Mesenchymal stem cell (in vitro differentiated cells and primary cell): ENCODE data around the gene NINJ2.

Experiments
- DNase-seq: peaks from one replicate; pipeline ENCODE4 v3.0.0-alpha.2; 2013
- H2AFZ ChIP-seq: one replicate; pipeline ENCODE4 v1.6.1; 2013; ENCODE audit warnings: low read depth, mild to moderate bottlenecking, control low read depth, inconsistent platforms, low read length, moderate library complexity
- H2AK5ac ChIP-seq: 2 replicates; pipeline ENCODE4 v1.6.1; 2013; ENCODE audit warnings: low read length, moderate library complexity, mild to moderate bottlenecking, inconsistent platforms; ENCODE audit not compliant: severe bottlenecking
- H2BK120ac ChIP-seq: one replicate; pipeline ENCODE4 v1.6.1; 2013; ENCODE audit warnings: low read depth, mild to moderate bottlenecking, inconsistent platforms, low read length, moderate library complexity
- H2BK12ac ChIP-seq, 2 experiments: one replicate each; pipeline ENCODE4 v1.6.1; 2013; ENCODE audit warnings: inconsistent platforms in 2 of 2, low read length in 2 of 2, mild to moderate bottlenecking in 2 of 2, moderate library complexity in 2 of 2, control low read depth in 1 of 2
- H2BK15ac ChIP-seq: one replicate; pipeline ENCODE4 v1.6.1; 2013; ENCODE audit warnings: mild to moderate bottlenecking, low read depth, inconsistent platforms; ENCODE audit not compliant: poor library complexity, severe bottlenecking
- H2BK5ac ChIP-seq: 2 replicates; pipeline ENCODE4 v1.6.1; 2013; ENCODE audit warnings: low read depth, mild to moderate bottlenecking, low read length, control low read depth, inconsistent platforms; ENCODE audit not compliant: poor library complexity, severe bottlenecking
- H3K14ac ChIP-seq, 2 experiments: one replicate each; pipeline ENCODE4 v1.6.1; 2013; ENCODE audit warnings: inconsistent platforms in 2 of 2, low read length in 2 of 2, control low read depth in 1 of 2, mild to moderate bottlenecking in 1 of 2, moderate library complexity in 1 of 2
- H3K18ac ChIP-seq, 2 experiments: one replicate each; pipeline ENCODE4 v1.6.1; 2013; ENCODE audit warnings: inconsistent platforms in 2 of 2, low read length in 2 of 2, control low read depth in 1 of 2, low read depth in 1 of 2, mild to moderate bottlenecking in 1 of 2
- H3K23ac ChIP-seq, 2 experiments: one replicate each; pipeline ENCODE4 v1.6.1; 2013; ENCODE audit warnings: inconsistent platforms in 2 of 2, low read length in 2 of 2, mild to moderate bottlenecking in 2 of 2, moderate library complexity in 2 of 2, control low read depth in 1 of 2
- H3K27ac ChIP-seq: 2 replicates; pipeline ENCODE4 v1.5.1; 2013; ENCODE audit warnings: mild to moderate bottlenecking, moderate library complexity, low read length, control low read depth, inconsistent platforms; ENCODE audit not compliant: poor library complexity, severe bottlenecking
- H3K27me3 ChIP-seq, 2 experiments: 2 replicates each; pipeline versions ENCODE4 v1.6.1 to v1.7.0; 2013; ENCODE audit warnings: low read length in 2 of 2, mild to moderate bottlenecking in 2 of 2, moderate library complexity in 2 of 2, control low read depth in 1 of 2, inconsistent platforms in 1 of 2; ENCODE audit not compliant: control insufficient read depth in 1 of 2, insufficient read depth in 1 of 2
- H3K36me3 ChIP-seq, 2 experiments: 2 replicates each; pipeline versions ENCODE4 v1.6.1 to v1.7.0; 2013; ENCODE audit warnings: low read length in 2 of 2, control low read depth in 1 of 2, inconsistent platforms in 1 of 2, low read depth in 1 of 2, mild to moderate bottlenecking in 1 of 2; ENCODE audit not compliant: insufficient read depth in 2 of 2, control insufficient read depth in 1 of 2
- H3K4ac ChIP-seq, 2 experiments: one replicate each; pipeline ENCODE4 v1.6.1; 2013; ENCODE audit warnings: inconsistent platforms in 2 of 2, low read length in 2 of 2, mild to moderate bottlenecking in 2 of 2, moderate library complexity in 2 of 2, control low read depth in 1 of 2, low read depth in 1 of 2
- H3K4me1 ChIP-seq: 2 replicates; pipeline ENCODE4 v1.6.1; 2013; ENCODE audit warnings: low read depth, low read length, control low read depth; ENCODE audit not compliant: control insufficient read depth, insufficient read depth
- H3K4me2 ChIP-seq: 2 replicates; pipeline ENCODE4 v1.6.1; 2013; ENCODE audit warnings: low read length, mild to moderate bottlenecking, inconsistent platforms; ENCODE audit not compliant: poor library complexity, severe bottlenecking
- H3K4me3 ChIP-seq, 2 experiments: 2 replicates each; pipeline versions ENCODE4 v1.5.1 to v1.7.0; 2013; ENCODE audit warnings: low read length in 2 of 2, mild to moderate bottlenecking in 2 of 2, control low read depth in 1 of 2, low read depth in 1 of 2; ENCODE audit not compliant: insufficient read depth in 1 of 2
- H3K79me1 ChIP-seq: replicated peaks from 2 replicates; pipeline ENCODE4 v1.6.1; 2013; ENCODE audit warnings: mild to moderate bottlenecking, control low read depth, low read length, inconsistent platforms; ENCODE audit not compliant: poor library complexity, severe bottlenecking
- H3K9ac ChIP-seq: 2 replicates; pipeline ENCODE4 v1.7.0; 2013; ENCODE audit warnings: mild to moderate bottlenecking, low read length, moderate library complexity
- H3K9me3 ChIP-seq: 2 replicates; pipeline ENCODE4 v1.7.0; 2013; ENCODE audit warnings: mild to moderate bottlenecking, low read length; ENCODE audit not compliant: control insufficient read depth
- H4K8ac ChIP-seq: one replicate; pipeline ENCODE4 v1.6.1; 2013; ENCODE audit warnings: inconsistent platforms, mild to moderate bottlenecking, low read length, moderate library complexity
- H4K91ac ChIP-seq: one replicate; pipeline ENCODE4 v1.6.1; 2013; ENCODE audit warnings: mild to moderate bottlenecking, low read length, inconsistent platforms
- WGBS: methylation state at CpG from one replicate; pipeline ENCODE4 v1.1.7; 2013; ENCODE audit warnings: mixed read lengths; 5-methylcytosine and 5-hydroxymethylcytosine counted together

NINJ2 gene

DNA sequence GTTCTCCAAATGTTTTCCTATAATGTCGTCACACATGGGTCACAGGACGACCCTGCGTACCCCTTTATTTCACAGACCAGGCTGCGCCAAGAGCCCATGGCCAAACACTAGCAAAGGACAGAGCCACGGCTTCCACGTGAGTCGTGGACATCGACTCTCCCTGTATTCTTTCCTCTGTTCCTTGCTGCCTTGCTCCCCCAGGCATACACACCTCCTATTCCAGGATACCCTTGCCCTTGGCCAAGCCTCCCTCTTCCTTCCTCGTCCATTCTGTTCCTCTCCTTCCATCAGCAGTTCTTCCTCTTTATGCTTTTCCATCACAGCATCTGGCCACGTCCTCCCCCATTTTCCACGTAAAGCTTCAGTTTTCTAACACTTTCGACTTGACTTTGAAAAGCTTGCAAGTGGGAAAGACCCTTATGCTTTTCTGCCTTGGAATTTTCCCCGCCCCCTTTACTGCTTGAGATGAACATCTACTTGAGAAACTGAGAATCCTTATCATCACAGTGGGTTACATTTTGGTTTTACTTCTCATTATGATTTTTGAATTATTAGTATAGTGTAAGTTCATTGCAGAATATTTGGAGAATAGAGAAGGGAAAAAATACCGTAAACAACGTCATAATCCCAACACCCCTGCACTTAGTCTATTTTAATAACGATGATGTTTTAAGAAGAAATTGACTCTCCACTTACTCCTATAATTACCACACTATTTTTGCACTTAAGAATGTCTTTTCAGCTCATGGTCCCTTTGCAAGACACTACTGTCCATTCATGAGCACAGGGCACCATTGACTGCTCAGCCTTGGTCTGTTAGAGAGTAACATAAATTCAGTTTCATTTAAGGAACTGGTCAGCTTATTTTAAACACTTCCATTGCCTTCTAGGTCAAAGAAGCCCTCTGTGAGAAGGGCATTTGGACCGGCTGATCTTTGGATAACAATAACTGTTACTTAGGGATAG lies 15.8 kb upstream of the NINJ2 start:
- Histone ChIP-seq H3K9me3 (no peaks in the 10 kb centered on the region), H2BK15ac (no peak overlapping the region), H3K4me3 (no peak overlapping the region), H2AFZ (no peak overlapping the region), H2AK5ac (no peak overlapping the region), H2BK12ac (no peak overlapping the region), H3K23ac (no peak overlapping the region), H3K4me1 (peaks cover 2% of the 10 kb centered on the region), H3K4ac (no peak overlapping the region), H3K27me3 (no peaks in the 10 kb centered on the region), H3K36me3 (no peaks in the 10 kb centered on the region), H3K27ac (no peak overlapping the region), H2BK5ac (no peak overlapping the region), H3K79me1 (no peaks in the 10 kb centered on the region), H3K14ac (peak overlapping the region in 1 of 2 experiments; percentile 36), H2BK120ac (no peak overlapping the region), H3K4me2 (no peak overlapping the region), H4K8ac (no peak overlapping the region), H3K9ac (no peak overlapping the region), H4K91ac (no peak overlapping the region), H3K18ac (peak overlapping the region in 1 of 2 experiments; percentile 33)
- DNase-seq = no peak
- WGBS = 91% methylated on average over 16 of the region's 17 CpGs

DNA sequence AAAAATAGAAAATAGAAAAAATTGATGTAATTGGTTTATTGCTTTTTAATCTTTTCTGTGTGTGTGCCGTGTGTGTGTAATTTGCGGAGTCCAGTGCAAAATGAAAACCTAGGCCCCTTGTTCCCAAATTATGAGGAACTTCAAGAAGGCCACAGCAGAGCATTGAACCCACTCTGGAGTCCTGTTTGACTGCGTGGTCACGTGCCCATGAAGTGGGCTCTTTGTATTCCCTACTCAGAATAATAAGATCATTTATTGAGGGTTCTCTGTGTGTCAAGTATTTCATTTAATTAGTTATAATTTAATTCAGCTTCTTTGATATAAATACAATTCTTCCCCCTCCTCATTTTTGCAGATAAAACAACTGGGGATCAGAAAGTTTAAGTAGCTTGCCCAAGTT lies 12.3 kb upstream of the NINJ2 start:
- no peak overlapping the region for H2AFZ ChIP-seq
- no peak overlapping the region for H3K4ac ChIP-seq
- peaks cover 2% of the 10 kb centered on the region for H3K4me1 ChIP-seq
- H2BK120ac ChIP-seq = no peak overlapping the region
- H4K8ac ChIP-seq = no peak overlapping the region
- H3K9me3 ChIP-seq = no peaks in the 10 kb centered on the region
- WGBS = 96% methylated on average over 2 of the region's 4 CpGs
- H3K27me3 ChIP-seq = no peaks in the 10 kb centered on the region
- H3K4me2 ChIP-seq = no peak overlapping the region
- H3K36me3 ChIP-seq = no peaks in the 10 kb centered on the region
- no peak overlapping the region for H3K9ac ChIP-seq
- H2BK12ac ChIP-seq = no peak overlapping the region
- H3K18ac ChIP-seq = no peak overlapping the region
- H3K27ac ChIP-seq = no peak overlapping the region
- no peak overlapping the region for H4K91ac ChIP-seq
- H3K14ac ChIP-seq = no peak overlapping the region
- no peak overlapping the region for H3K4me3 ChIP-seq
- no peak overlapping the region for H2BK15ac ChIP-seq
- no peak overlapping the region for H2BK5ac ChIP-seq
- H3K23ac ChIP-seq = no peak overlapping the region
- no peak for DNase-seq
- H3K79me1 ChIP-seq = no peaks in the 10 kb centered on the region
- H2AK5ac ChIP-seq = no peak overlapping the region

DNA sequence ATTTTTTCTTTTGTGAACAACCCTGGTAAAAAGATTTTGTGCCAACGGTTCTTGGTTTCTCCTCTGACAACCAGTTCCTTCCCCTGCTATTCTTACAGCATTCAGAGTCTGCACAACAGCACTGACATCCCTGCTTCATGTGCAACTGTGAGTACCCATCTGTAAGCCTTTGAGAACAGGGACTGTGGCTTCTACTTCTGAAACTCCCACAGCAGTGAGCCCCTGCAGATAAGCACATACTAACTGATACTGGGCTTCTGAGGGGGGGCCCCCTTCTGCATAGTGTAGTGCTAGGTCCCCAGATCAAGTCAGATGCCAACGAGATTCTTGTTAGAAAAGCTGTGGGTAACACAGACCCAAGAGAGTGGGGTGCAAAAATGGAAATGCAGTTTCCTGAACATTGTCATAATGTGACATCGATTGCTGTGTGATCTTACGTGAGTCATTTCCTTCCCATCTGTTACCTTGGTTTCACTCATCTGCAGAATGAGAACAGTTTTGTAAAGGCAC lies 11.1 kb upstream of the NINJ2 start:
- no peak overlapping the region for H3K4ac ChIP-seq
- no peak for DNase-seq
- no peak overlapping the region for H3K18ac ChIP-seq
- no peaks in the 10 kb centered on the region for H3K27me3 ChIP-seq
- H3K36me3 ChIP-seq = no peaks in the 10 kb centered on the region
- WGBS = 44% methylated on average over 3 of the region's 4 CpGs
- H2AFZ ChIP-seq = no peak overlapping the region
- no peak overlapping the region for H3K27ac ChIP-seq
- H3K23ac ChIP-seq = no peak overlapping the region
- H4K91ac ChIP-seq = no peak overlapping the region
- H3K9ac ChIP-seq = no peak overlapping the region
- H2BK12ac ChIP-seq = no peak overlapping the region
- H3K14ac ChIP-seq = no peak overlapping the region
- H2BK5ac ChIP-seq = no peak overlapping the region
- H2BK15ac ChIP-seq = no peak overlapping the region
- H4K8ac ChIP-seq = peak overlapping the region; percentile 41
- H2BK120ac ChIP-seq = no peak overlapping the region
- no peaks in the 10 kb centered on the region for H3K9me3 ChIP-seq
- H3K4me1 ChIP-seq = peaks cover 2% of the 10 kb centered on the region
- H3K4me2 ChIP-seq = no peak overlapping the region
- H2AK5ac ChIP-seq = no peak overlapping the region
- no peak overlapping the region for H3K4me3 ChIP-seq
- H3K79me1 ChIP-seq = no peaks in the 10 kb centered on the region

DNA sequence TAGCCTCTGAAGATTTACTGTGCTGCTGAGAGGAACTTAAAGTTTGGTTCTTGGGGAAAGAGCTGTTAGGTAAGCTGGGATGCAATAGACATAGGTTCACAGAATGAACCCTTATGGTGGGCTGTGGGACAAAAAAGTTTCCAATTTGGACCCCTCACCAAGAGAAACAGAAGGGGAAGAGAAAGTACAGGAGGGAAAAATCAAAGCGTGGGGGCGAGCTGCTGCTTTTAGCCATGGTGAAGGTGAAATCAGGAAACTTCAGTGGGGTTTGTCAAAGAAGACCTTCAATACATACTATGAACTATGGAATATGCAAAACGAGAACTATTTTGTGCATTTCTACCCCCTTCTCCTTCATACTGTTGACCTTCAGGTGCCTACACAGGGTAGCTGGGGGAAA lies 10.6 kb upstream of the NINJ2 start:
- Histone ChIP-seq H3K9ac (no peak overlapping the region), H2BK120ac (no peak overlapping the region), H3K27me3 (no peaks in the 10 kb centered on the region), H4K91ac (no peak overlapping the region), H3K4me3 (no peak overlapping the region), H3K9me3 (no peaks in the 10 kb centered on the region), H3K4ac (no peak overlapping the region), H3K18ac (no peak overlapping the region), H3K4me2 (no peak overlapping the region), H2BK12ac (no peak overlapping the region), H3K23ac (no peak overlapping the region), H3K27ac (no peak overlapping the region), H2BK15ac (no peak overlapping the region), H3K79me1 (no peaks in the 10 kb centered on the region), H3K4me1 (peaks cover 2% of the 10 kb centered on the region), H2AFZ (no peak overlapping the region), H2AK5ac (no peak overlapping the region), H2BK5ac (no peak overlapping the region), H3K14ac (no peak overlapping the region), H3K36me3 (no peaks in the 10 kb centered on the region), H4K8ac (no peak overlapping the region)
- 100% methylated on average over 3 of the region's 3 CpGs for WGBS
- no peak for DNase-seq
